ENCODE results near the gene KRAS. TPM values are rescaled to one million over a fixed set of nuclear protein-coding genes. Genes with fewer than 3 reads are reported as not detected.

Gene KRAS
- polyA plus RNA-seq, 1 donor (not counting 4 experiments of a cell fraction or from before 2014, with no cell fraction given): 26.1 TPM

GRCh38 chr12:25287610-25288009 is 36.9 kb upstream of the KRAS start:
- H3K4me3 ChIP-seq (ENCODE audit: control insufficient read depth in 2 of 3, extremely low read depth in 1 of 3, insufficient read depth in 2 of 3, low read depth in 1 of 3, low read length in 3 of 3): no peak overlapping the region
- dilution Hi-C loops (cut with MboI; ENCODE audit: extremely low pct_ligation_motif_present, low sequenced_read_pairs): no loop called here
- H2AFZ ChIP-seq (ENCODE audit: control insufficient read depth, low read length): no peak overlapping the region
- H3K9ac ChIP-seq (ENCODE audit: control insufficient read depth, extremely low read depth, insufficient read depth, low read length): no peak overlapping the region
- H3K9me3 ChIP-seq (ENCODE audit: control insufficient read depth, low read depth, low read length): no peaks in the 10 kb centered on the region
- FAIRE-seq (no peak), DNase-seq (ENCODE audit: low read depth, low spot score) (no peak)
- H3K4me1 ChIP-seq (ENCODE audit: control insufficient read depth, extremely low read depth, insufficient read depth, low read length): peaks cover 5% of the 10 kb centered on the region
- no peak overlapping the region for H3K4me2 ChIP-seq (ENCODE audit: control insufficient read depth, extremely low read depth, insufficient read depth, low read depth, low read length)
- H3K27ac ChIP-seq (ENCODE audit: control insufficient read depth, insufficient read depth, low read length): no peak overlapping the region
- H3K79me2 ChIP-seq (ENCODE audit: control insufficient read depth, insufficient read depth, low read length): no peaks in the 10 kb centered on the region
- TF ChIP-seq EZH2 (IDR thresholded peaks at IDR 0.05; ENCODE audit: low read length) (no peak), CTCF (optimal IDR thresholded peaks at IDR 0.05 in 1 of 3, IDR thresholded peaks at IDR 0.05 in 1 of 3, conservative IDR thresholded peaks at IDR 0.05 in 1 of 3; ENCODE audit: extremely low read depth in 1 of 3, insufficient read depth in 2 of 3, low read length in 3 of 3) (no peak)
- no peaks in the 10 kb centered on the region for H3K9me1 ChIP-seq (ENCODE audit: control insufficient read depth, extremely low read depth, insufficient read depth, low read length)
- no peaks in the 10 kb centered on the region for H3K36me3 ChIP-seq (ENCODE audit: control insufficient read depth in 2 of 2, extremely low read depth in 1 of 2, insufficient read depth in 2 of 2, low read length in 2 of 2)
- no peaks in the 10 kb centered on the region for H3K27me3 ChIP-seq (ENCODE audit: control insufficient read depth, extremely low read depth, insufficient read depth, low read length)
- no peaks in the 10 kb centered on the region for H4K20me1 ChIP-seq (ENCODE audit: control insufficient read depth, extremely low read depth, insufficient read depth, low read length)

GRCh38 chr12:25286837-25287236 is 36.1 kb upstream of the KRAS start:
- Histone ChIP-seq H3K9me3 (ENCODE audit: control insufficient read depth, low read depth, low read length) (no peaks in the 10 kb centered on the region), H3K36me3 (ENCODE audit: control insufficient read depth in 2 of 2, extremely low read depth in 1 of 2, insufficient read depth in 2 of 2, low read length in 2 of 2) (no peaks in the 10 kb centered on the region), H3K27me3 (ENCODE audit: control insufficient read depth, extremely low read depth, insufficient read depth, low read length) (no peaks in the 10 kb centered on the region), H3K4me3 (ENCODE audit: control insufficient read depth in 2 of 3, extremely low read depth in 1 of 3, insufficient read depth in 2 of 3, low read depth in 1 of 3, low read length in 3 of 3) (no peak overlapping the region), H3K27ac (ENCODE audit: control insufficient read depth, insufficient read depth, low read length) (no peak overlapping the region), H3K9ac (ENCODE audit: control insufficient read depth, extremely low read depth, insufficient read depth, low read length) (no peak overlapping the region), H2AFZ (ENCODE audit: control insufficient read depth, low read length) (no peak overlapping the region), H3K4me2 (ENCODE audit: control insufficient read depth, extremely low read depth, insufficient read depth, low read depth, low read length) (no peak overlapping the region), H4K20me1 (ENCODE audit: control insufficient read depth, extremely low read depth, insufficient read depth, low read length) (no peaks in the 10 kb centered on the region), H3K4me1 (ENCODE audit: control insufficient read depth, extremely low read depth, insufficient read depth, low read length) (peaks cover 5% of the 10 kb centered on the region), H3K79me2 (ENCODE audit: control insufficient read depth, insufficient read depth, low read length) (no peaks in the 10 kb centered on the region), H3K9me1 (ENCODE audit: control insufficient read depth, extremely low read depth, insufficient read depth, low read length) (no peaks in the 10 kb centered on the region)
- FAIRE-seq (peak; percentile 51), DNase-seq (ENCODE audit: low read depth, low spot score) (no peak)
- TF ChIP-seq EZH2 (IDR thresholded peaks at IDR 0.05; ENCODE audit: low read length) (no peak), CTCF (optimal IDR thresholded peaks at IDR 0.05 in 1 of 3, IDR thresholded peaks at IDR 0.05 in 1 of 3, conservative IDR thresholded peaks at IDR 0.05 in 1 of 3; ENCODE audit: extremely low read depth in 1 of 3, insufficient read depth in 2 of 3, low read length in 3 of 3) (no peak)
- dilution Hi-C loops (cut with MboI; ENCODE audit: extremely low pct_ligation_motif_present, low sequenced_read_pairs): no loop called here
